ENCODE measurements around the gene PTPRA. TPM values are rescaled to one million over a fixed set of nuclear protein-coding genes. Genes with fewer than 3 reads are reported as not detected.

Gene PTPRA
- total RNA-seq, 1 donor from 2014 or later: 59.5 TPM

GRCh38 chr20:2973574-2973973 lies 100.3 kb downstream of the PTPRA start:
- TF ChIP-seq, protein P1, sequence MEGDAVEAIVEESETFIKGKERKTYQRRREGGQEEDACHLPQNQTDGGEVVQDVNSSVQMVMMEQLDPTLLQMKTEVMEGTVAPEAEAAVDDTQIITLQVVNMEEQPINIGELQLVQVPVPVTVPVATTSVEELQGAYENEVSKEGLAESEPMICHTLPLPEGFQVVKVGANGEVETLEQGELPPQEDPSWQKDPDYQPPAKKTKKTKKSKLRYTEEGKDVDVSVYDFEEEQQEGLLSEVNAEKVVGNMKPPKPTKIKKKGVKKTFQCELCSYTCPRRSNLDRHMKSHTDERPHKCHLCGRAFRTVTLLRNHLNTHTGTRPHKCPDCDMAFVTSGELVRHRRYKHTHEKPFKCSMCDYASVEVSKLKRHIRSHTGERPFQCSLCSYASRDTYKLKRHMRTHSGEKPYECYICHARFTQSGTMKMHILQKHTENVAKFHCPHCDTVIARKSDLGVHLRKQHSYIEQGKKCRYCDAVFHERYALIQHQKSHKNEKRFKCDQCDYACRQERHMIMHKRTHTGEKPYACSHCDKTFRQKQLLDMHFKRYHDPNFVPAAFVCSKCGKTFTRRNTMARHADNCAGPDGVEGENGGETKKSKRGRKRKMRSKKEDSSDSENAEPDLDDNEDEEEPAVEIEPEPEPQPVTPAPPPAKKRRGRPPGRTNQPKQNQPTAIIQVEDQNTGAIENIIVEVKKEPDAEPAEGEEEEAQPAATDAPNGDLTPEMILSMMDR (IDR thresholded peaks at IDR 0.05; ENCODE audit: partially characterized antibody, unreplicated experiment): no peak
- Mint-ChIP-seq H3K27ac (ENCODE audit: unreplicated experiment) (no peak overlapping the region), H3K36me3 (ENCODE audit: unreplicated experiment) (no peaks in the 10 kb centered on the region), H3K4me3 (ENCODE audit: unreplicated experiment) (no peak overlapping the region), H3K4me1 (ENCODE audit: low read depth, unreplicated experiment) (no peaks in the 10 kb centered on the region), H3K27me3 (ENCODE audit: unreplicated experiment) (peaks cover 2% of the 10 kb centered on the region), H3K9me3 (ENCODE audit: unreplicated experiment) (no peaks in the 10 kb centered on the region)
- no peak for DNase-seq

- DNase-seq: no peak
- no peaks in the 10 kb centered on the region for H3K27me3 Mint-ChIP-seq (ENCODE audit: unreplicated experiment)
- H3K4me1 Mint-ChIP-seq (ENCODE audit: low read depth, unreplicated experiment): no peaks in the 10 kb centered on the region
- H3K36me3 Mint-ChIP-seq (ENCODE audit: unreplicated experiment): no peaks in the 10 kb centered on the region
- H3K9me3 Mint-ChIP-seq (ENCODE audit: unreplicated experiment): peaks cover 2% of the 10 kb centered on the region
- no peak overlapping the region for H3K4me3 Mint-ChIP-seq (ENCODE audit: unreplicated experiment)
- no peak overlapping the region for H3K27ac Mint-ChIP-seq (ENCODE audit: unreplicated experiment)
- TF ChIP-seq, protein P1 (IDR thresholded peaks at IDR 0.05; ENCODE audit: partially characterized antibody, unreplicated experiment): no peak
These were observed 105.2 kb downstream of the PTPRA start for GRCh38 chr20:2978519-2978918.

DNA sequence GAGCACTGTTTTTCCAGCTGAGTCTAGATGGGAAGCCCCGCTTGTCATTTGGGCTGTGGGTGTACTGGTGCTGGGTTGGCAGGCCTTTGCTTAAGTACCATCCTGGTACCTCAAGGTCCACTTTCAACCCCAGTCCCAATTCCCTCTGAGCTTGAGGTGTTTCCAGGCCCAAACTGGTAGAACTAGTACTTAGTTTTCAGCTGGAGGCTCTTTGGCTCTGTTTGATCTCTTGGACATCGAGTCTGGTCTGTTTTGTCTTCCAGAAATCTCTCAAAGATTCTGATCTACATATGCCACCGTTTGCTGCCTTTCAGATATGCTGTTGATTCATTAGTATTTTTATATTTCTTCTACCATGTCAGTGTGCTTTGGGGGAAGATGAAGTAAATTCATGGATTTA lies 108.4 kb downstream of the PTPRA start:
- no peak for DNase-seq
- H3K27ac Mint-ChIP-seq (ENCODE audit: unreplicated experiment): no peak overlapping the region
- H3K4me1 Mint-ChIP-seq (ENCODE audit: low read depth, unreplicated experiment): no peaks in the 10 kb centered on the region
- H3K36me3 Mint-ChIP-seq (ENCODE audit: unreplicated experiment): no peaks in the 10 kb centered on the region
- no peak overlapping the region for H3K4me3 Mint-ChIP-seq (ENCODE audit: unreplicated experiment)
- peaks cover 2% of the 10 kb centered on the region for H3K9me3 Mint-ChIP-seq (ENCODE audit: unreplicated experiment)
- H3K27me3 Mint-ChIP-seq (ENCODE audit: unreplicated experiment): peaks cover 4% of the 10 kb centered on the region
- TF ChIP-seq, protein P1 (IDR thresholded peaks at IDR 0.05; ENCODE audit: partially characterized antibody, unreplicated experiment): no peak

DNA sequence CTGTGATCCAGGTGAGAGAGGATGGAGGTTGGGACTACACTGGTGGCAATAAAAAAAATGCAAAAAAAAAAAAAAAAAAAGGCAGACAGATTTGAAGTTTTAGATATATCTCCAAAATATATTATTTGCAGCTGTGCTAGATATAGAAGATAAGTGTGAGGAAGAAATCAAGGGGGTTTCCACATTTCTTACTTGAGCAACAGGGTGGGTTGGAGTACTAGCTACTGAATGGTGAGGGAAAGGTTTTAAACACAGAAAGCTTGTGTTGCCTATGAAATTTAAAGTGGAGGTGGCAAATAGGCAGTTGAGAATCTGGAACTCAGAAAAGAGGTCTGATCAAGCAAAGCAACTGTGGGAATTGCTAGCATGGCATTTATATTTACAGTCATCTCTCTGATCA lies 110.2 kb downstream of the PTPRA start:
- TF ChIP-seq, protein P1 (IDR thresholded peaks at IDR 0.05; ENCODE audit: partially characterized antibody, unreplicated experiment): no peak
- Mint-ChIP-seq H3K4me1 (ENCODE audit: low read depth, unreplicated experiment) (no peaks in the 10 kb centered on the region), H3K27me3 (ENCODE audit: unreplicated experiment) (peaks cover 6% of the 10 kb centered on the region), H3K9me3 (ENCODE audit: unreplicated experiment) (peaks cover 2% of the 10 kb centered on the region), H3K27ac (ENCODE audit: unreplicated experiment) (no peak overlapping the region), H3K4me3 (ENCODE audit: unreplicated experiment) (no peak overlapping the region), H3K36me3 (ENCODE audit: unreplicated experiment) (no peaks in the 10 kb centered on the region)
- no peak for DNase-seq

GRCh38 chr20:2984028-2984501 lies 110.8 kb downstream of the PTPRA start:
- H3K27me3 Mint-ChIP-seq (ENCODE audit: unreplicated experiment): peaks cover 6% of the 10 kb centered on the region
- TF ChIP-seq, protein P1 (IDR thresholded peaks at IDR 0.05; ENCODE audit: partially characterized antibody, unreplicated experiment): no peak
- H3K36me3 Mint-ChIP-seq (ENCODE audit: unreplicated experiment): no peaks in the 10 kb centered on the region
- no peaks in the 10 kb centered on the region for H3K4me1 Mint-ChIP-seq (ENCODE audit: low read depth, unreplicated experiment)
- H3K4me3 Mint-ChIP-seq (ENCODE audit: unreplicated experiment): no peak overlapping the region
- peaks cover 2% of the 10 kb centered on the region for H3K9me3 Mint-ChIP-seq (ENCODE audit: unreplicated experiment)
- no peak for DNase-seq
- H3K27ac Mint-ChIP-seq (ENCODE audit: unreplicated experiment): no peak overlapping the region
